ENCODE data around the gene ITGB4.

The ITGB4 gene

GRCh38 chr17:75697651-75698291 lies 23.5 kb upstream of the ITGB4 start:
- no peak for DNase-seq (ENCODE audit: low read depth)

DNA sequence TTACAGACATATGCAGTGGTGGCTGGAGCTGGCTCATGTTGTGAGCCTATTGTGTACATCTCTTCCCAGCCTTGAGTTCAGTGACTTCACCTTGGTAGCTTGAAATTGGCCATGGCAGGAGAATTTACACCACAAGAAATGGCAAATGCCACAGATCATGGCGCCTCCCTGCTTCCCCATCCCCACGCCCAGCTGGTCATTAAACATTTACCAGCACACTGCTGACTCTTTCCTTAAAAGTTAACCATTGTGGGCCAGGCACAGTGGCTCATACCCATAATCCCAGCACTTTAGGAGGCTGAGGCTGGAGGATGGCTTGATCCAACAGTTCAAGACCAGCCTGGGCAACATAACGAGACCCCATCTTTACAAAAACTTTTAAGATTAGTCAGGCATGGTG lies 22.6 kb upstream of the ITGB4 start:
- no peak for DNase-seq (ENCODE audit: low read depth)

DNA sequence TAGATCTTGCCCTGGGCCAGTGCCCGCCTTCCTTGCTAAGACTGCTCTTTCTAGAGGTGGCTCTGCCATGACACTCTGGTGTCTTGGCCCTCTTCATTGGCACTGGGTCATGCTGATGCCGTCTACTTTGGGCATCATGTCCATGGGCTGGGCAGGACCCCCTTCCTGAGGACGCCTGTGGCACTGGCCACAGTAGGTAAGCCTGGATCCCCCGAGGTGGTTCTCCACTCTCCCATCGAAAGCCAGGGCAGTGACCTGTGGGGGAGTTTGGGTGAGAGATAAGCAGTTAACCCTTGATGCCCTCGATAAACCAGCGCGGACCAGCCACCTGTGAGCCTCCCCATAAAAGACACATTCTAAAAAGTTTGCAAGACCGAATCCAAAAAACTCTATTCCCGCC lies 20.0 kb upstream of the ITGB4 start:
- no peak for DNase-seq (ENCODE audit: low read depth)

DNA sequence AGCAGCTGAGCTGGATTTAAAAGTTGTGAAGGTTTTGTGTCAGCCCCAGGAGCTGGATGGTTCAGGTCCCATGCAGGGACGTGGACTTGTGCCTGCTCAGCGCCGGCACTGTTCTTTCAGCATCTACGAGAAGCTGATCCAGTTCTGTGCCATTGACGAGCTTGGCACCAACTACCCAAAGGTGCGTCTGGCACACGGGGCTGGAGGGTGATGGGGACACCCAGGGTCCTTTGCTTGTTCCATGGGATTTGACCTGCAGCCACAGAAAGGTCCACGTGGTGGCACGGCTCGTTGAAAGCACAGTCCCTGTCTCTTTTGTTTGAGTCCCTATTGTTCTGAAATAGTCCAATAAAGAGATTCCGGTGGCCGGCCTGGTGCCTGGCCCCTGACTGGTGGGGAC lies 18.1 kb upstream of the ITGB4 start:
- DNase-seq (ENCODE audit: low read depth), result no peak

DNA sequence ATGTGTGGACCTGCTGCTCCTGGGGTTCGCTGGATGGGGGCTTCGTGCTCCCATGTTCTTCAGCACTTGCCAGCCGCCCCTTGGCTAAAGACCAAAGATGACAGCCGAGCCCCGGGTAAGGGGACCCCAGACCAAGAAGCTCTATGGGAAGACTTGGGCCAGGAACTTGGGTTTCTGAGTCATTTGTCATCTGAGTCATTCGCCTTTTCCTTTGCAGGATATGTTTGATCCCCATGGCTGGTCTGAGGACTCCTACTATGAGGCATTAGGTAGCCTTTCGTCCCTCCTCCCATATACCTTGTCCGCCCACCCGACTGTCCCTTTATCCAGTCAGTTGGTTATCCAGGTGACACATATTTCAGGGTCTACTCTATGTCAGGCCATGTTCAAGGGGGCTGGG lies 17.7 kb upstream of the ITGB4 start:
- no peak for DNase-seq (ENCODE audit: low read depth)

GRCh38 chr17:75704963-75705875 lies 16.0 kb upstream of the ITGB4 start:
- DNase-seq (ENCODE audit: low read depth), result no peak

- DNase-seq (ENCODE audit: low read depth), result no peak
Measured at GRCh38 chr17:75706042-75706728, 15.1 kb upstream of the ITGB4 start.

GRCh38 chr17:75707079-75707571 lies 14.1 kb upstream of the ITGB4 start:
- DNase-seq (ENCODE audit: low read depth), result peak; percentile 48

GRCh38 chr17:75712446-75712845 lies 8.8 kb upstream of the ITGB4 start:
- no peak for DNase-seq (ENCODE audit: low read depth)

DNA sequence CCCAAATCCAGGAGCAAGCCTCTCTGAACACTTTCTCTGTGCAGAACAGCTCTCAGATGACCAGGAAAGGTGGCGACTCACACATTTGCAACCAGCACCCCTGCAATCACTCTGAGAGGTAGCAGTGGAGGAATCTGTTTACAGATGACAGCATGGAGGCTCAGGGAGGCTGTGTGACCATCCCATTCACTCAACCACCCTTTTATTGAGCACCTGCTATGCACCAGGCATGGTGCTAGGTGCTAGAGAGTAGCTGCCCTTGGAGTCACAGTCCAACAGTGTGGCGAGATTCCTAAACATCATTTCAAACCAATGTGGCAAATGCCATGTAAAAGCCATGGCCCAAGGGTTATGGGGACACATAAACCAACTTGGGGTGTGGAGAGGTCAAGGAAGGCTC lies 1.5 kb upstream of the ITGB4 start:
- DNase-seq (ENCODE audit: low read depth), result no peak

- no peak for DNase-seq (ENCODE audit: low read depth)
Measured at GRCh38 chr17:75721463-75722011, 278 bp downstream of the ITGB4 start.

DNA sequence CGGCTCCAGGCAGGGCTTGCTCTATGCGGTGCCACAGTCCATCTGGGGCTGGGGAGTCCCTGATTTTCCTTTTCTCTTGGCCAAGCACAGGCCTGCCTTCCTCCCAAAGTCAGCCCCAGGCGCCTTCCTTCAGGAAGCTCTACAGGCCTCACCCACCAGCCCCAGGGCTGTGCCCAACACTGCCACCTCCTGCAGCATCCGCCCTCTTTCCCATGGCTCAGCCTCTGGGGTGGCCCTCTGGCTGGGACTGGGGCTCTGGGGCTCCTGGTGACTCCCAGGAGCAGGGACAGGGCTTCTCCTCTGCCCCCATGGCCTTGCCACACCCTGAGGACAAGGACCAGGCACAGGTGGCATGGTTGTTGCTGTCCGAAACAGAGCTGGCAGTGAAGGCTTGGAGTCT lies 817 bp downstream of the ITGB4 start:
- no peak for DNase-seq (ENCODE audit: low read depth)

DNA sequence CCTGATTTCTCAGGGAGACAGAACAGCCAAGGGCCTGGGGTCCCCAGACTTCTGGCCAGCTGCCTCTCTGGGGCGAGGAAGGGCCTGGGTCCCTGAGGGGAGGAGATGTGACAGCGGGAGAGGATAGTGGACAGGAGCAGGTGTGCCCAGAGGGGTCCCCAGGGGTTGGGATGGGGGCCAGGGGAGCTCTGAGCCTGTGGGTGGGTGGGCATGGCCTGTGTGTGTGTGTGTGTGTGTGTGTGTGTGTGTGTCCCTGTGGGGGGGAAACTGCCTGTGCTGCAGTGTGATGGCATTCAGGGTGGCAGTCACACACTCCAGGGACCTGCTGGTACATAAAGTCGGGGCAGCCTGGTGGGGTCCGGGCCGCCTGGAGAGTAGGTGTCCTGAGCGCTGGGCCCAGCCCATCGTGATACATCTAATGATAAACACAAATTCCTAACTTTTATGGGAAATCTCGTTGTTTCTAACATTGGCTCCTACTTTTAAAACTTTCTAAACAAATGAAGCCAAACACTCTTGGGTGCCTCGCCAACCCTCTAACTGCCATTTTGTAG lies 1.4 kb downstream of the ITGB4 start:
- DNase-seq (ENCODE audit: low read depth), result no peak

- no peak for DNase-seq (ENCODE audit: low read depth)
Measured at GRCh38 chr17:75723171-75723930, 2.1 kb downstream of the ITGB4 start.

DNA sequence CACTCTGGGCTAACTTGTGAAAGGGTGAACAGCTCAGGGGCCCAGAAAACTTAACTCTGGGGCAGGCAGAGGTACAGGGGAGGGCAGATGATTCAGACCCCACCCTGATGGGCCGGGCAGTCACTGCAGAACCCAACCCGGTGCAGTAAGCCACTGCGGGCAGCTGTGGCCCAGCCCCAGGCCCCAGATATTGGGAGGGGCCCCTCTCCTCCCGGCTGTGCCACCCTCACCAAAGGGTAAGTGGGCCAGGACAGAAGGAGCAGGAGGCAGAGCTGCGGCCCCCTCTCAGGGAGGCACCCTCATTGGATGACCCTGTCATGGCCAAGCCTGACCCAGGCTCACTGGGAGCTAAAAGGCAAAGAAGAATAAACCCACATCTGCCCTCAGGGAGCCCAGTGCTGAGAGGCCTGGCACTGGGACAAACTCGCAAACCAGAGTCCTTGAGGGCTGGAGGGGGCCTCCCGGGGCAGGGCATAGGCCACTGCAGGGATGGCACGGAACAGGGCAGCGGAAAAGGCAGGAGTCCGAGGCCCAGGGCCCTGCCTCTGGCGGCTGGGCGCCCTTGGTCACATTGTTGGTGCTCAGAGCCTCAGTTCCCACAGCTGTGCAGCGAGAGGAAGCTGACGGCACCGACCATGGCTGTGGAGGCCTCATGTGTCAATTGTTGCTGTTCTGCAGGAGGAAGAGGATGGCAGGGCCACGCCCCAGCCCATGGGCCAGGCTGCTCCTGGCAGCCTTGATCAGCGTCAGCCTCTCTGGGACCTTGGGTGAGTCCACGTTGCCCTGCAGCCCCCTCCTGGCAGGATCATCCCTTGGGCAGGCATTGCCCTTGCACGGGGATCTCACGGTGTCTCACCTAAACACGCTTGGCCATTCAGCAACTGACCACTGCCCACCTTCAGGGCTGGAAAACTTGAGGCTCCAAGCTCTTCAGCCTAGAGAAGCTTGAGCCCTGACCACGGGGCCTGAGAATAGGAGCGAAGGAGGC lies 3.1 kb downstream of the ITGB4 start:
- DNase-seq (ENCODE audit: low read depth), result no peak

DNA sequence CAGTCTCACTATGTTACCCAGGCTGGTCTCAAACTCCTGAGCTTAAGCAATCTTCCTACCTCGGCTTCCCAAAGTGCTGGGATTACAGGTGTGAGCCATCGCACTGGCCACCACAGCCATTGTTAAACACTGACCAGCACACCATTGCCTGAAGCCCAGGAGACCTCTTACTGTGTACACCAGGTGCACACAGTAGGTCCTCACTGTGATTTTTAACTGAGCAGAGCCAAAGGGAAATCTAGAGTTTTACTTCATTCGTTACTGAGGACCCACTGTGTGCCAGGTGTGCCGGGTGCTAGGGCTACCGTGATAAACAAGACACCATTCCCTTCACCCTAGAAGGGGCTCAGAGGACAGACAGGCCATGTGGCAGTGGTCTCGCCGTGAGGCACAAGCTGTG lies 4.2 kb downstream of the ITGB4 start:
- DNase-seq (ENCODE audit: low read depth), result no peak

- no peak for DNase-seq (ENCODE audit: low read depth)
Measured at GRCh38 chr17:75727391-75727790, 6.1 kb downstream of the ITGB4 start.

DNA sequence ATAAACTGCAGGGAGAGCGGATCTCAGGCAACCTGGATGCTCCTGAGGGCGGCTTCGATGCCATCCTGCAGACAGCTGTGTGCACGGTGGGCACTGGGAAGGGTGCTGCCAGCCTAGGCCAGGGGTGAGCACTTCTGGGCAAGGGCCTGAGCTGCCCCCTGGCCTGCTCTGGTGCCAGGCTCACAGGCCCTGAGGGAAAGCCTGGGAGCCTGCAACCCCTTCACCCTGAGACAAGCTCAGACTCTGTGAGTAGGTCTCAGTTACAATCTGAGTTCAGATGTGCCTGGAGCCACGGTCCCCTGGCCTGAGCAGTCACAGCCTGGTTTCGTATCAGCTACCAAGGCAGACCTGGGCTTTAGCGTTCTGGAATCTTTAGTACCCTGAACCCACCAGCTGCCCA lies 8.1 kb downstream of the ITGB4 start:
- no peak for DNase-seq (ENCODE audit: low read depth)

- DNase-seq (ENCODE audit: low read depth), result no peak
Measured at GRCh38 chr17:75730065-75730464, 8.8 kb downstream of the ITGB4 start.

- no peak for DNase-seq (ENCODE audit: low read depth)
Measured at GRCh38 chr17:75731086-75731715, 9.9 kb downstream of the ITGB4 start.

All from amniotic epithelial cell (primary cell).